NCI-H2227 treated with DMSO at 0.1 percent for 48 hours (cell line): ENCODE results near the gene CRADD.
A peak's percentile ranks its signal among the peaks of the same experiment; 100 is the strongest.
"Not testable (repeated sequence)": the region's sequence is repeated elsewhere in the genome, so short reads cannot be mapped to it uniquely, and the experiment has no call there.

Experiments used
- DNase-seq: peaks from one replicate; lab custom pipeline; 2025; lab: John Stamatoyannopoulos, UW

CRADD gene

DNA sequence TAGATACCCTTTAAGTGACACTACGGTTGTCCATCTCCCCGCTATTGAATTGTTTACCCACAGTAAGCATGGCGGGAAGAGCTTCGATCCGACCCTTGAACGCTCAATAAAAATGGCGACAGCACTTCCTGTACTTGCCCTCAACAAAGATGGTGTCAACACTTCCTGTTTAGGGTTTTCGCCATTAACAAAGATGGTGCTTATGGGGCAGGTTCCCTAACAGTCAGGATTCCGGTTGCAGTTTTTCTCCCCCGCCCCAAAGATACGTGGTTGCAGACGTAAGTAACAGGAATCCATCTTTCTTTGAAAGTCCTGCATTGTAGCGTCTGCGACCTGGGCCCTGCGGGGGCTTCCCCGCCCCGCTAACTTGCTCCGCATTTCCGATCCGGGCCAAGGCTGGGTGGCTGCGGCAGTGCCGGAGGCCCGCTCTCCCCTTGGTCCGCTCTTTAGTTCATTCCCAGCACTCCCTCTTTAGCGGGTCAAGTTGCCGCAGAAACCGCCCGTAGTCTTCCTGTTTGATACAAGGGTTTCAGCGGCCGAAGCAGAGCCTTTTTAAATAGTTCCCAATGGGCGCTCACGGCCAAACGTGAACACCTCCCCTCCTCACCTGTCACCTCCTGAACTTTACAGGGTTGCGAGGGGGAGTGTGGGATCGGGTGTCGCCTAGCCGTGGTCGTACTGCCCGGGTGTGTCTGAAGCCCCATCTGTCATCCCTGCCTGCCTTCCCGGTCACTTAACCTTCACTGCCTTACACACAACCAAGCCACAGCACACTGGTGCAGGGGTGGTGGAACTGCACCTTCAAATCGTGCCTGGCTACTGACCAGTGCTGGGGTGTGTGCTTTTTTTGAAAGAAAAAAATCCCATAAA is at the start of gene CRADD:
Gene CRADD (plus strand): TSS at position 181 of the 870 bp plus-strand sequence.
- peak; percentile 99 for DNase-seq

DNA sequence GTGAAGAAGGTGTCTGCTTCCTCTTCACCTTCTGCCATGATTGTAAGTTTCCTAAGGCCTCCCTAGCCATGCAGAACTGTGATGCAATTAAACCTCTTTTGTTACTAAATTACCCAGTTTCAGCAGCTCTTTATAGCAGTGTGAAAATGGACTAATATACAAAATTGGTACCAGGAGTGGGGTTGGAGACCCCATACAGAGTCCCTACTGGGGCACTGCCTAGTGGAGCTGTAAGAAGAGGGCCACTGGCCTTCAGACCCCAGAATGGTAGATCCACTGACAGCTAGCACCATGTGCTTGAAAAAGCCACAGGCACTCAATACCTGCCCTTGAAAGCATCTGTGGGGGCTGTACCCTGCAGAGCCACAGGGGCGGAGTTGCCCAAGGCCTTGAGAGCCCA is 44.8 kb upstream of the CRADD start:
- no peak for DNase-seq

DNA sequence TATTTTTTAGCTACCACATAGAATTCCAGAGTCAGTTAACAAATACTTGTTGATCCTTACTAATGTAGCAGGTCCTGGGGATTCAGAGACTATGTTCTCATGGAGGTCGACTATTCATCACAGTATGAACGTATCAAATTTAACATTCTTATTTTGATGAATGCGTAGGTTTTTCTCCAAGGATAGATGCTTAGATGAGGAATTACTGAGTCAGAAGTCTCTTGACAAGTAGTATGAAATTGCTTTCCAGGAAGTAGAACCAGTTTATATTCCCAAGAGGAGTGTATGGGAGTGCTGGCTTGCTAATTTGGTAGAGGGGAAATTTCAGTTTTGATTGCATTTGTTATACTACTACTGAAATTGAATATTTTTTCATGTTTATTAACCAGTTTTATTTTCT is 42.8 kb upstream of the CRADD start:
- no peak for DNase-seq

DNA sequence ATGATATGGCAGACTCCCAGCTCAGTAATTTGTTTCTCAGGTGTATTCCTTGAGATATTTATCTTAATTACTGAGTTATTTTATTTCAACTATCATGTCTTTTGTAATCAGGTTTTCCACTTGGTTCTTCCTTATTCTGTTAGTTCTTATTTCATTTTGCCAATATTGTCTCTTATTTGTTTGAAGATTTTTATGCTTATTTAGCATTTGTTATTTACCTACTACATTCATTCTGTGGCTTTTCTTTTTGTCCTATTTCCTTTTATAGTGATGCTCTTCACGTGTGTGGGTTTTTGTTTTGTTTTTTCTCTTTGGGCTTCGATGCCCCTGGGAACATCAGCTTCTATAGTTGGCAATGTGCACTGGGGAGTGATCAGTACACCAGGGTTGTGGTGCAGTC is 40.5 kb upstream of the CRADD start:
- no peak for DNase-seq

DNA sequence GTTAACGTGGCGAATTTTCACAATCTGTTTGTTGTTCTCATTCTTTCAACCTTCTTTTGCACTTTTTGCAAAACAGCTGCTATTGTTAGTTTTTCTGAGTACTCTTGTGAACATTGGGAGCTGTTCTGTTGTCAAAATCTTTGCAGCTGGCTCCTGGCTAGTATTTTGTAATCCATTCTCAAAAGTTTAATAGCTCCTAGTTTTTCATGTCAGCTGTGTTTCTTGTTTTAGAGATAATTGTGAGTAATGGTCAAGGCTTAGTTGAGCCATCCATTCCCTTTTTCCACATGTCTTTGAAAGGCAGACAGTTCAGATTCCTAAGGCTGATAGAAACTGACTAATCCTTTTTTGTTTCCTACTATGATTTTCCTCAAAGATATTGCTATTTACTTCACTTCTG is 39.1 kb upstream of the CRADD start:
- no peak for DNase-seq

DNA sequence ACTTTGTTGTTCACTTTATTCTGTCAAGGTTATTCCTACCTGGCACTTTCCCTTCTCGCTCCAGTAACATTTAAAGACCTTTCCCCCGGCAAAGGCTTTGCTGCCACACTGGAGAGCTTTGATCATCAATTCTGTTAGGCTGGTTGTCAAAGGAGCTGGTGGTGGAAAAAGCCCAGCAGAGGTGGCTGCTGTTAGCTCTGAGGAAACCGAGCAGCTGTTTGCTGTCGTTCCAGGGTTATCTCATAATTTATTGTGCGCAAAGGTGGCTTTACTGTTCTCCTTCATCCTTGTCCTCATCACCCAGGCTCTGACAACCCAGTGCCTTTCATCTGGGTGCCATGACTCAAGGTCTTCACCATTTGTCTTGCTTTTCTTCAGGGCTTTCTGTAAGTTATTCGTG is 38.2 kb upstream of the CRADD start:
- no peak for DNase-seq

DNA sequence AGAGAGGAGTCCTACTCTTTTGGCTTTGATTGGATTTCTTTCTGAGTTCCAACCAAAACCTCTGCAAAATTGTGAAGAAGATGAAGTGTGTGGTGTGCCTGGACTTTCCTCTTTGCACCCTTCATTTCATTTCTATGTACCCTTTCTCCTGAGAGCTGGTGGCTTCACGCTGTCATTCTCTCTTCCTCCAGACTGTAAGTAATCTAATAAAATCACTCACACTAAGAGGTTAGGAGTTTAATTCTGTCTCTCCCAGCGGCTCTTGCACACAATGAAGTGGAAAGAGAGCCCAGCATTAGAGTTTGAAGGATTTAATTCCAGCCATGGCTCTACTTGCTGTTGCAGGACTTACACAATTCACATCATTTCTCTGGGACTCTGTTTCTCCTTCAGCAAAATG is 37.8 kb upstream of the CRADD start:
- no peak for DNase-seq

DNA sequence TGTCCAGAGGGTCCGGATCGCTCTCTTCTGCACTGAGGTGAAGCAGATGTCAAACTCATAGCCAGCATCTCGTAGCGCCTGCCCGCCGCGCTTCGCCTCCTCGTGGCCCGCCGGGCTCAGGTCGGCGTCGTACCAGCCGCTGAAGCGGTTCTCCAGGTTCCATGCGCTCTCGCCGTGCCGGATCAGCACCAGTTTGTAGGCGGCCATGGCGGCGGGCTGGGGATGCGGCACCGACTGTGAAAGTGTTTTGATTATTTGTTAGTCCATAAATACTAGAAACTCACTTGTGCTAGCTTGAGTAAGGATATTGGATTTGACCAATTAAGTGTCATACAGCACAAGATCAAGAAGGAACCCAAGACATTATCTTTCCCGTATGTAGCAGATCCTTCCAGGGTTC is 35.8 kb upstream of the CRADD start:
- DNase-seq: not testable (repeated sequence)

DNA sequence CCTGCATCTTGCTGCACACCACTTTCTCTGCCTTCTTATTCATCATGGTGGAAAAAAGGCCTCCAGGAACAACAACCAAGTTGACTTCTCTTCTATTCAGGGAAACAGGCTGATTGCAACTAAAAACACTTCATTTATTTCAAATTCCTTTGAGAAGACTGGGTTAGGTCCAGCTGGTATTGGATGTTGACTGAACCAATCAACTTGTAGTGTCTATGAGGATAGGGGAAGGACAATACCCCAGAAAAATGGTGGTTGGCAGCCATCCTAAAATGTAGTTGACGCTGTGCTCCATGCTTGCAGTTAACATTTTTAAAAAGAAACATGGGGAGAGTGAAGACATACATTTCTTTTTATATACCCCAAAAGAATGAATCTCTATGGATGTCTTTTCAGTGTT is 34.4 kb upstream of the CRADD start:
- no peak for DNase-seq

DNA sequence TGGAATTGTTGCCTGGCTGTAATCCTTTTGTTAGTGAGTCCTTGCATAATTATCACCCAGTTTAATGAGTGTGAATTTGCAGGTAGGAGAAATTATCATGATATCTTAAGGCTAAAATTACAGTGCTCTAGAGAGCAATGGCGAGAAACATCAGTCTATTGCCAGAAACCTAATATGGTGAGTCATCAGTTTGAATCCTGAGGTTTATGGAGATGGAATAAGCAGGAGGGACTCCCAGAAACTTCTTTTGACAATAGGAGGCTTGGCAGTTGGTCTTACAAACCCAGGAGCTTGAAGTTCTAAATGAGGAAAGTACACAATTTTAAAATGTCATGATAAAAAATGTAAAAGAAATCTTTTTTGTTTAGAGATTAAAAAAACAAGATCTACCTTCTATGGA is 31.5 kb upstream of the CRADD start:
- DNase-seq: no peak

DNA sequence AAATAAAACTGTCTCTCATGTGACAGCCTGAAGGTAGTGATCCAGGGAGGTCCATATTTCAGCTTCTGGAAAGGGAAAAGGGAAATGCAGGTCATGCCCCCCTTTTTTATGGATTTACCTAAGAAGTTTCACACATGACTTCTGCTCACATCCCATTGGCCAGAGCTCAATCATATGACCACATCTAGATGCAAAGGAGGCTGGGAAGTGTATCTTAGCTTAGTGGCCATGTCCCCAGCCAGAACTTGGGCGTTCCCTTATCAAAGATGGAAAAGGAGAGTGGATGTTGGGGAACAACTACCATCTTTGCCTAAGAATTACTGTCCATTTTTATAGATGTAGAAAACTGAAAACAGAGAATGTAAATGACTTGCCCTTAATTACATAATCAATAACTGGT is 26.5 kb upstream of the CRADD start:
- DNase-seq: no peak

DNA sequence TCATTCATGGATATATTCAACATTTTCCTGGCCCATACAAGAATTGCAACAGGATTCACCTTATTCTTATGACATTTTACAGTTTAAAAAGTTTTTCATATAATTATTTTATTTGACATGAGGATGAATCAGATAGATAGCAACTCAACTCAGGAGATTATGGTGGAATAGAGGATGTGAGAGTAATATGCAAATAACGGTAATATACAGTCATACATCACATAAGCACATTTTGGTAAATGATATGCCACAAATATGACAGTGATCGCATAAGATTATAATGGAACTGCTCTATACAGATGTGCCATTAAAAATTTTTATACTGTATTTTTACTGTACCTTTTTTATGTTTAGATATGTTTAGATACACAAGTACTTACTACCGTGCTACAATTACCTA is 24.1 kb upstream of the CRADD start:
- no peak for DNase-seq

DNA sequence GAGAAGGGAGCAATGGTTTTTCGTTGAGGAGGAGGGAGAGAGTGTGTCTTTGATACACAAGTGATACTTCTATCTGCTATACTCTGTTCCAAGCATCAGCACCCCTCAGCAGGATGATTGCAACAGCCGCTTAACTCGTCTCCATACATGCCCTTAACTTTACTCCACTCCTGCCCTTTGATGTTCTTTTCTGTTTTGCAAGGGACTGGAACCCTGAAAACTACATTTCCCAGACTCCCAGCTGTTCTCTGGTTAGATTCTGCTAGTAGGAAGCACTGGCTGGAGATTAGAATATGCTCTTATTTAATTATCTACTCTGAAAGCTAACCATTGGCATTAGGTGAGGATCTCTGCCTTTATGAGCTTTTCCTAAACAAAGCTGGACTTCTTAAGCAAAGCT is 23.5 kb upstream of the CRADD start:
- no peak for DNase-seq

DNA sequence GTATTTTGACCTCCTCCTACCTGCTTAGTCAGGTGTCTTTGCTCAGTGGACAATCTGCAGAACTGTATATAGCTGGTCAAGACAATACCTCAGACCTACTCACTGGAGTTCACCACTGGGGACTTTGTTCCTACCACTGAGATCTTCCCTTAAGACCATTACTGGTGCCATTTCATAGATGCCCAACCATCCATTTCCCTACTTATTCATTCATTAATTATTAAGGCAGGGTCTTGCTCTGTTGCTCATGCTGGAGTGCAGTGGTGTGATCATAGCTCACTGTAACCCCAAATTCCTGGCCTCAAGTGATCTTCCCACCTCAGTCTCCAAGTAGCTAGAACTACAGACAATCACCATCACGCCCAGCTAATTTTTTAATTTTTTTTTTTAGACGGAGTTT is 22.8 kb upstream of the CRADD start:
- no peak for DNase-seq

DNA sequence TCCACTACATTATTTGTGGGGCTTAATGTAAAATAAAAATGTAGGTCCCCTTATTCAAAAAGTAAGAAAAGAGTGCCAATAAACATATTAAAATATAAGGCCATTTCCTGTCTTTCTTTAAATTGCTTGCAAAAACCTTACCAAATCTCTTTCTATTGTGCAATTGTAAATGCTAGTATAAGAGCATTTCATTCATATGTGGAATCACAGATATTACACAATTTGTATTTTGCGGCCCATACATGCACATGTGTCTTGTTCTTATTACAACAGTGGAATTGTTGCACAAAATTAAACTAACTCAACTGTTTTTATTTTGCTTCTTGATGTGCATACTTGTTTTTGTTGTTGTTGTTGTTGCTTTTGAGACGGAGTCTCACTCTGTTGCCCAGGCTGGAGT is 20.1 kb upstream of the CRADD start:
- no peak for DNase-seq

DNA sequence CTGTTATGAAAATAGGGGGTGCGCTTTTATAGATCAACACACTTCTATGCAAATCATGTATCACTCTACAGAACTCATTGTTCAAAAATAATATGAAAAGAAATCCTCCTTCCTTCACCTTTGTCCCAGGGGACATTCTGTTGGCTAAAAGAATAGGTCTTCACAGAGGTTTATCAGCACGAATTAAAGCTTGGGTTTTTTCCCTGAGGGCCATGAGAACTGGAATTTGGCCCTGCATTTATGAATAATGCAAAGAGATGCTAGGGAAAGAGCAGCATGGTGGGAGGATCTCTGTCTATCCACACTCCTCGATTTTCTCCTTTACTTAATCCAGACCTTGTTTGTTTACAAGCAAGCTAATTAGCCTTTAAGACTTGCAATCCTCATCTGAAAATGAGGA is 16.2 kb upstream of the CRADD start:
- no peak for DNase-seq

DNA sequence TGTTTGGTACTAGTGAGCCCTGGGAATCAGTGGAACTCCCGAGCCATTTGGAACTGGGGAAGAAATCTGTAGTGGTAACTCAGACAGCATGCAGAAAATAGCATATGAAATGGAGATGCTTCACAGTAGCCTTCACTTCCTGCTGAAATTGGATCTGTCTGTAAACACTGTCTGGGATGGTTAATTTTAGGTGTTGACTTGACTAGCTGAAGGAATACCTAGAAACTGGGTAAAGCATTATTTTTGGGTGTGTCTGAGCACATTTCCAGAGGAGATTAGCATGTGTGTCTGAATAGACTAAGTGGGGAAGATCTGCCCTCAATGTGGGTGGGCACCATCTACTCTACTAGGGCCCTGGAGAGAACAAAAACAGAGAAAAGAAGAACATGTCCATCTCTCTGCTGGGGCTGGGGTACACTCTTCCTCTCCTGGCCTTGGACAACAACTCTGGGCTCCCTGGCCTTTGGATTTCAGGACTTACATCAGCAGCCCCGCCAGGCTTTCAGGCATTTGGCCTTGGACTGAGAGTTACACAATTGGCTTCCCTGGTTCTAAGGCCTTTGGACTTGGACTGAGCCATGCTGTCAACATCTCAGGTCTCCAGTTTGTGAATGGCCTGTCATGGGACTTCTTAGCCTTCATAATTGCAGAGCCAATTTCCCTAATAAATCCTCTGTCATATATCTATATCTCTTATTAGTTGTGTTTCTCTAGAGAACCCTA is 14.0 kb upstream of the CRADD start:
- no peak for DNase-seq

DNA sequence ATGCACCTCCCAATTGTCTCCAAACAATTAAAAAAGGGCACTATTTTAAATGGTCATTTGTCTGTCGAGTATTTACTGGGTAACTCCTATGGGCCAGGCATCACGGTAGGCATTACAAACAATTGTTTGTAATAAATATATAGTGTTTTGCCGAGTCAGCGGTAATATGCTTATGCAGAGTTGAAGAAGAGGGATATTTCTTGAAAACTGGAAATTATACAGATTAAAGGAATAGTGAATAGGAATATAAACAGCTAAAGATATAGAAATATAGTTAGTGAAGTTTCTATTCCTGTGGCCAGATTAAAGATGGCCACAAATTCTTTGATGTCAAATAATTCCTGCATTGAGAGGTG is 13.5 kb upstream of the CRADD start:
- no peak for DNase-seq

DNA sequence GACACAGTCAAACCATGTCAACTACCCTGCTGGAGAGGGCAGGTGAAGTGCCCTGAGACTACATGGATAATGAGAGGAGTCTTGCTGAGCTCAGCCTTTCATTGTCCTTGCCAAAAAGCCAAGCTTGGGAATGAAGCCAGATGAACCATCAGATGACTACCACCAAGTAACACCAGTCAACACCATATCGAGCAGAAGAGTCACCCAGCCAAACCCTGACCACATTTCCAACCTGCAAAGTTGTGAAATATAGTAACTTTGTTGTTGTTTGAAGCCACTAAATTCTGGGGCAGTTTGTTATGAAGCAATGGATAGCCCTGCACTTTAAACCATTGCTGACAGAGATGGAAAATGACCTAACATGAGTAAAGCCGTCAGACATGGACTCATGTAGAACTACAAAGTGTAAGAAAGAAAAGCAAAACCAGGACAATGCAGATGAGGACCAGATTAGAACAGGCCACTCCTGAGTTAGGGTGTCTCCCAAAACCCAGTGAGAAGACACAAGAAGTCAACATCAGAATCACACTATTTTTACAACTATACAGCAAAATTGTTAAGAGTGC is 12.5 kb upstream of the CRADD start:
- DNase-seq: no peak

DNA sequence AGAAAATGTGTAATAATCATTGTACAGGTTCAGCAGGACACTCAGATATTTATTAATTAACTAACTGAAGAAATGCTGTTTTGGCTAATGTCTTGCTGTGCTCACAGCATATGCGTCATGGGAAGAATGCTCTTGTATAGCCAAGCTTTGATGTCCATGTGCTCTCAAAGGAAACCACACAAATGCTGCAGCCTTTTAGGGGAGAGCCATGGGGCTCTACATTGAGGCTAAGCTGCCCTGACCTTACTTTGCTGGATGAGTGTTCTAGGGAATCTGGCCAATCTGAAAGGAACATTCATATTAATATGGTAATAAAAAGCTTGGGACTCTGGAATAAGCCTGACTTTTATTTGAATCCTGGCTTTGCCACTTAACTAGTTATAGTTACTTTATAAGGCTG is 9.5 kb upstream of the CRADD start:
- no peak for DNase-seq

DNA sequence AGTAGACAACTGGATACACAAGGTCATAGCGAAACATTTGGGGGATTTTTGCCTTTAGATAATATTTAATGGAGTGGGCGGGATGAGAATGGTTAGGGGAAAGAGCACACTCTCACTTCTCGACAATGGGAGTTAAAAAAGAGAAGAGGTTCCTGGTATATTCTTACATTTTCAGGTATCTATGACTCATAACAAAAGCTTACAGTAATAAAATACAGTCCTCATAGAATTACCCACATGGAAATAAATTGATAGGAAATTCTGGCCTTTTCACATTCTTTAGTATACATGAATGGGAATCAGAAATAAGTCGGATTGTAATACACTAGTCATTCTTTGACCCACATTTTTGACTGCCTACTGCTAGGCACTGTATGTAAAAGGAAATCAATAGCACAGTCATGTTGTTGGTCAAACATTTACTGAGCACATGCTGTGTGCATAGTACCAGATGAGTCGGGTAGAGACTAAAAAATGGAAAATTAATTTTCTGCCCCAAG is 8.2 kb upstream of the CRADD start:
- no peak for DNase-seq

DNA sequence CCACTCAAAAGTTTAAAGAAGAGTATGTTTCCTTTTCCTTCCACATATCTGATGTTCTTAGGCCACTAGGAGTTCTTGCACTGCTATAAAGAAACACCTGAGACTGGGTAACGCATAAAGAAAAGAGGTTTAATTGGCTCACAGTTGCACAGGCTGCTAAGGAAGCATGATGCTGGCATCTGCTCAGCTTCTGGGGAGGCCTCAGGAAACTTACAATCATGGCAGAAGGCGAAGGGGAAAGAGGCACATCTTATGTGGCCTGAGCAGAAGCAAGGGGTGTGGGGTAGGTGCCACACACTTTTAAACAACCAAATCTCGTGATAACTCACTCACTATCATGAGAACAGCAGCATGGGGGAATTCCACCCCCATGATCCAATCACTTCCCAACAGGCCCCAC is 7.7 kb upstream of the CRADD start:
- no peak for DNase-seq

DNA sequence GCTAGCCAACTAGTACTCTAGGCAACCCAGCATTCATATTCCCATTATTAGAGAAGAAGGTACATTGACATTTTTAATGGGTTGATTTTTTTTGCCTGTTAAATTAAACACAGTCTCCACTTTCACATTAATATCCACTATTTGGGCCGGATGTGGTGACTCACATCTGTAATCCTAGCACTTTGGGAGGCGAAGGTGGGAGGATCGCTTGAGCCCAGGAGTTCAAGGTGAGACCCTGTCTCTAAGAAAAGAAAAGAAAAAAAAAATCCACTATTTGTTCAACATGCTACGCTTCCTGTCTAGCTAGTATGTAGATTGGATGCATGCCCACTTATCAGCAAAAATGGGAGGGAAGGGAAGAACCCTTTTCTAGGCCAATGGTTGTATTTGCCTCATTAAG is 7.1 kb upstream of the CRADD start:
- DNase-seq: no peak
